PC-9 (cell line): ENCODE measurements around the gene CYP1A2.

Source experiments
- EZH2 ChIP-seq: fragments of 200-600 bp; sonication (generic); IDR thresholded peaks from 2 replicates; pipeline ENCODE4 v1.8.0; 2017; ENCODE audit warnings: antibody characterized with exemption, low read depth
- TF ChIP-seq, protein P1 (sequence below): fragments of 200-600 bp; sonication (generic); conservative IDR thresholded peaks from 2 replicates; pipeline ENCODE4 v1.6.1; 2017; ENCODE audit warnings: mixed run types, antibody characterized with exemption, mild to moderate bottlenecking, moderate library complexity

DNA sequence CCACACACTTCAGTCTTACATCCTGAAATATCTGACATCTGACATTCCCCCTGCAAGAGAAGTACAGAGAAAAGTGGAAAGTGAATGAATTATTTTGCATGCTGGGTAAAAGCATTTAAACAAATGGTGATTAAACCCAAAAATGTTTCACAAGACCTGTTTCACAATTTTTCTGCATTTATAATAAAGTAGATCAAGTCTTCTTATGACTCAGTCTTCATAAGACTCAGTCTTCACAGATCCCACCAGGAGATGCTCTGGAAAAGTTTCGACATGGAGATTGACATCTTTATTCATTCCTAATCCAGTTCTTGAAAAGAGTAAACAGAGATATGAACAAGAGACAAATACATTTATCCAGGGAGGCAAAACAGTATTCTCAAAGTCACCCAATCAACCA is 39.6 kb upstream of the CYP1A2 start:
- TF ChIP-seq, protein P1, sequence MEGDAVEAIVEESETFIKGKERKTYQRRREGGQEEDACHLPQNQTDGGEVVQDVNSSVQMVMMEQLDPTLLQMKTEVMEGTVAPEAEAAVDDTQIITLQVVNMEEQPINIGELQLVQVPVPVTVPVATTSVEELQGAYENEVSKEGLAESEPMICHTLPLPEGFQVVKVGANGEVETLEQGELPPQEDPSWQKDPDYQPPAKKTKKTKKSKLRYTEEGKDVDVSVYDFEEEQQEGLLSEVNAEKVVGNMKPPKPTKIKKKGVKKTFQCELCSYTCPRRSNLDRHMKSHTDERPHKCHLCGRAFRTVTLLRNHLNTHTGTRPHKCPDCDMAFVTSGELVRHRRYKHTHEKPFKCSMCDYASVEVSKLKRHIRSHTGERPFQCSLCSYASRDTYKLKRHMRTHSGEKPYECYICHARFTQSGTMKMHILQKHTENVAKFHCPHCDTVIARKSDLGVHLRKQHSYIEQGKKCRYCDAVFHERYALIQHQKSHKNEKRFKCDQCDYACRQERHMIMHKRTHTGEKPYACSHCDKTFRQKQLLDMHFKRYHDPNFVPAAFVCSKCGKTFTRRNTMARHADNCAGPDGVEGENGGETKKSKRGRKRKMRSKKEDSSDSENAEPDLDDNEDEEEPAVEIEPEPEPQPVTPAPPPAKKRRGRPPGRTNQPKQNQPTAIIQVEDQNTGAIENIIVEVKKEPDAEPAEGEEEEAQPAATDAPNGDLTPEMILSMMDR = no peak
- no peak for TF ChIP-seq EZH2
